Measurements from ENCODE around the gene SPON1. TPM values are rescaled to one million over a fixed set of nuclear protein-coding genes. Genes with fewer than 3 reads are reported as not detected.
A peak's percentile ranks its signal among the peaks of the same experiment; 100 is the strongest.

The SPON1 gene
- polyA plus RNA-seq, 2 of the 4 experiments (the other 2 are of a cell fraction) = not detected

DNA sequence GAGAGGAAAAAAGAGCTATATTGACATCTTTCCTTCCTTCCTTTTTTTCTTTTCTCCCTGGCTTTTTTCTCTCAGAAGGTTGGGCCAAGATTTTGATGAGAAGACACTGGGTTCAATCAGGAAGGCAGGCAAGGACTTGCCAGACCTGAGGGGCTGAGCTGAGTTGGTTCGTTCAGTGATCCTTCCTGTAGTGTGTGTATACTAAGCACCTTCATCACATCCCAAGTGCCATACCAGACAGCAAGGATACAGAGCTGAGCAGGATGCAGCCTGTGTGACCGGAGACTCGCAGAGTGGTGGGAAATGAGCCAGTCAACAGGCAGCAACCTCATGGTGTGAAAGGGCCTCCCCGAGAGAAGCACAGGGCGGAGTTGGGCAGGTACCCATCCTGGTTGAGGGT is 95.5 kb downstream of the SPON1 start:
- no peak overlapping the region for H3K4me2 ChIP-seq
- CTCF ChIA-PET = no interaction called here
- WGBS (ENCODE audit: missing lambda C conversion rate) = 38% methylated on average over 5 of the region's 5 CpGs

GRCh38 chr11:14059491-14059890 is 97.0 kb downstream of the SPON1 start:
- DNase-seq (ENCODE audit: low read depth in 1 of 2, low spot score in 1 of 2) (no peak), ATAC-seq (no peak), FAIRE-seq (no peak)
- H3K4me1 ChIP-seq = no peaks in the 10 kb centered on the region
- POLR2A ChIA-PET = no interaction called here
- no peak overlapping the region for H3K27ac ChIP-seq
- CTCF ChIA-PET = interaction anchor here (1.0 kb wide), 1 partner anchor 16 kb away, joined by 3 read pairs; no protein-coding TSS in a partner anchor
- no peak overlapping the region for H3K4me3 ChIP-seq
- no peak for TF ChIP-seq CEBPB (IDR thresholded peaks at IDR 0.05)
- no peak for TF ChIP-seq NR3C1 (IDR thresholded peaks at IDR 0.05)
- no peak for TF ChIP-seq CHD4 (IDR thresholded peaks at IDR 0.05; ENCODE audit: borderline replicate concordance)
- TF ChIP-seq RNF2 (IDR thresholded peaks at IDR 0.05; ENCODE audit: borderline replicate concordance, low read depth) = no peak
- H3K4me2 ChIP-seq = no peak overlapping the region
- WGBS (ENCODE audit: missing lambda C conversion rate) = 15% methylated on average over 1 of the region's 1 CpG
- H3K9me3 ChIP-seq = no peaks in the 10 kb centered on the region

More for the DNA sequence above, 95.5 kb downstream of the SPON1 start:
- ATAC-seq = peak in 1 of 2 experiments; percentile 34; a peak in 1 of 6 replicates
- no peak for DNase-seq (ENCODE audit: low read depth in 1 of 2, low spot score in 1 of 2)
- Histone ChIP-seq H3K4me1 (no peaks in the 10 kb centered on the region), H3K4me3 (no peak overlapping the region), H3K9me3 (no peaks in the 10 kb centered on the region), H3K27ac (no peak overlapping the region)
- FAIRE-seq = no peak
- POLR2A ChIA-PET = no interaction called here
- TF ChIP-seq, protein P1, sequence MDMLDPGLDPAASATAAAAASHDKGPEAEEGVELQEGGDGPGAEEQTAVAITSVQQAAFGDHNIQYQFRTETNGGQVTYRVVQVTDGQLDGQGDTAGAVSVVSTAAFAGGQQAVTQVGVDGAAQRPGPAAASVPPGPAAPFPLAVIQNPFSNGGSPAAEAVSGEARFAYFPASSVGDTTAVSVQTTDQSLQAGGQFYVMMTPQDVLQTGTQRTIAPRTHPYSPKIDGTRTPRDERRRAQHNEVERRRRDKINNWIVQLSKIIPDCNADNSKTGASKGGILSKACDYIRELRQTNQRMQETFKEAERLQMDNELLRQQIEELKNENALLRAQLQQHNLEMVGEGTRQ (IDR thresholded peaks at IDR 0.05) = no peak
- TF ChIP-seq POLR2A (IDR thresholded peaks at IDR 0.05; ENCODE audit: low read length) = no peak
- no peak for TF ChIP-seq EHMT2 (IDR thresholded peaks at IDR 0.05; ENCODE audit: low read depth)
- TF ChIP-seq ZSCAN20 (CRISPR knock-in tag; IDR thresholded peaks at IDR 0.05) = no peak
- no peak for TF ChIP-seq RAD21 (conservative IDR thresholded peaks at IDR 0.05 in 1 of 2, IDR thresholded peaks at IDR 0.05 in 1 of 2)
- TF ChIP-seq, protein P2, sequence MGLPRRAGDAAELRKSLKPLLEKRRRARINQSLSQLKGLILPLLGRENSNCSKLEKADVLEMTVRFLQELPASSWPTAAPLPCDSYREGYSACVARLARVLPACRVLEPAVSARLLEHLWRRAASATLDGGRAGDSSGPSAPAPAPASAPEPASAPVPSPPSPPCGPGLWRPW (IDR thresholded peaks at IDR 0.05) = no peak
- TF ChIP-seq HMGXB4 (CRISPR knock-in tag; IDR thresholded peaks at IDR 0.05; ENCODE audit: borderline replicate concordance) = no peak
- no peak for TF ChIP-seq SREBF2 (IDR thresholded peaks at IDR 0.05)
- TF ChIP-seq, protein P3, sequence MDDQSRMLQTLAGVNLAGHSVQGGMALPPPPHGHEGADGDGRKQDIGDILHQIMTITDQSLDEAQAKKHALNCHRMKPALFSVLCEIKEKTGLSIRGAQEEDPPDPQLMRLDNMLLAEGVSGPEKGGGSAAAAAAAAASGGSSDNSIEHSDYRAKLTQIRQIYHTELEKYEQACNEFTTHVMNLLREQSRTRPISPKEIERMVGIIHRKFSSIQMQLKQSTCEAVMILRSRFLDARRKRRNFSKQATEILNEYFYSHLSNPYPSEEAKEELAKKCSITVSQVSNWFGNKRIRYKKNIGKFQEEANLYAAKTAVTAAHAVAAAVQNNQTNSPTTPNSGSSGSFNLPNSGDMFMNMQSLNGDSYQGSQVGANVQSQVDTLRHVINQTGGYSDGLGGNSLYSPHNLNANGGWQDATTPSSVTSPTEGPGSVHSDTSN (IDR thresholded peaks at IDR 0.05) = no peak
- no peak for TF ChIP-seq JUN (IDR thresholded peaks at IDR 0.05)

DNA sequence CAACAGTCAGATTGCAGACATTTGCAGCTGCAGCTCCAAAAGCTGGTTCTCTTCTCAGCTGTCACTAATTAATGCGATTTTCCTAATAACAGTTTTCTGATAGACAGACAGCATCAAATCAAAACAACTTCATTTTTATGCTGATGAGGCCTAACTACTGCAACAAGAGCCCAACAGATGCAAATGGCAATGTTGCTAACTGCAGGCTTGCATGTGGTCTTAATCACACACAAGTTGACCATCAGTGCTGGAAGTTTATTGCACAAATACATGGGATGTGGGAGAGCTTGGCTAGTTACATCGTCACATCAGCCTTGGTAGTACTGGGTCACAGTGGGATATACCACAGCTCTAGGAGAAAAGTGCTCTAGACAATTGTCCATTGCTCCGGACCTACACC is 99.2 kb downstream of the SPON1 start:
- no peak for FAIRE-seq
- Histone ChIP-seq H3K4me3 (no peak overlapping the region), H3K9me3 (no peaks in the 10 kb centered on the region), H3K4me1 (no peaks in the 10 kb centered on the region), H3K4me2 (no peak overlapping the region), H3K27ac (no peak overlapping the region)
- no peak for ATAC-seq
- ChIA-PET CTCF (interaction anchor here (1.0 to 1.2 kb wide), 2 partner anchors 10 to 91 kb away, joined by 3 to 5 read pairs; no protein-coding TSS in a partner anchor), POLR2A (no interaction called here)
- TF ChIP-seq POLR2A (IDR thresholded peaks at IDR 0.05; ENCODE audit: low read length) = no peak
- WGBS (ENCODE audit: missing lambda C conversion rate) = 47% methylated on average over 3 of the region's 3 CpGs
- DNase-seq (ENCODE audit: low read depth in 1 of 2, low spot score in 1 of 2) = no peak

GRCh38 chr11:14065141-14065540 is 102.6 kb downstream of the SPON1 start:
- no peak for TF ChIP-seq HEYL (CRISPR knock-in tag; IDR thresholded peaks at IDR 0.05)
- TF ChIP-seq ZSCAN20 (CRISPR knock-in tag; IDR thresholded peaks at IDR 0.05) = no peak
- TF ChIP-seq RFX5 (IDR thresholded peaks at IDR 0.05) = no peak
- no peak for TF ChIP-seq EP300 (IDR thresholded peaks at IDR 0.05)
- no peak for TF ChIP-seq SREBF2 (IDR thresholded peaks at IDR 0.05)
- FAIRE-seq = no peak

More at GRCh38 chr11:14065141-14065540, 102.6 kb downstream of the SPON1 start:
- H3K4me2 ChIP-seq = no peak overlapping the region
- no peak for ATAC-seq
- ChIA-PET POLR2A (no interaction called here), CTCF (interaction anchor here (1.8 kb wide), 1 partner anchor 84 kb away, joined by 5 read pairs; no protein-coding TSS in a partner anchor)
- no peaks in the 10 kb centered on the region for H3K9me3 ChIP-seq
- H3K27ac ChIP-seq = no peak overlapping the region
- WGBS (ENCODE audit: missing lambda C conversion rate) = 21% methylated on average over 8 of the region's 8 CpGs
- no peak for DNase-seq (ENCODE audit: low read depth in 1 of 2, low spot score in 1 of 2)
- H3K4me3 ChIP-seq = no peak overlapping the region
- no peaks in the 10 kb centered on the region for H3K4me1 ChIP-seq

Data from A549 (cell line).